ENCODE measurements around the gene RBX1. TPM values are rescaled to one million over a fixed set of nuclear protein-coding genes. Genes with fewer than 3 reads are reported as not detected.

RBX1 gene
- total and polyA plus RNA-seq, 2 experiments from 2014 or later = 31.7 to 340 TPM

DNA sequence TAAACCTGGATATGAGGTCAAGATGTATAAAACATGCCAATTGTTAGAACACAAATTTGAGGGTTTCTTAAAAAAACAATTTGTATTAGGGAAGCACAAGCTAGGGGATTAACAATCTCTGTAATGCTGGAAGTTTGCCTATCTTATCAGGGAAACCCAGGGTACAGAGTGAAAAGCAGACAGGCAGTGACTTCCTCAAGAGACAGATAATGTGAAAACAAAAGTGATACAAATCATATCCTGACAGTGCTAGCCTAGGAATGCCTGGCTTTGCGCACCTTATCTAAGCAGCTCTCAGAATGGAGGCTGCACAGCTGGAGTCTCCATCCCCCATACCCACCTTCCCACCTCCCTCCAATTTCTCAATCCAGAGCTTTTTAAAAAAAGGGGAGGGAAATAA is 22.5 kb upstream of the RBX1 start:
- no peaks in the 10 kb centered on the region for H3K79me2 ChIP-seq (replicated peaks; ENCODE audit: insufficient read depth)
- Mint-ChIP-seq H3K36me3 (ENCODE audit: low read depth) (peaks cover 17% of the 10 kb centered on the region), H3K4me3 (no peak overlapping the region), H3K9me3 (no peaks in the 10 kb centered on the region), H3K27ac (no peak overlapping the region), H3K4me1 (no peaks in the 10 kb centered on the region), H3K27me3 (ENCODE audit: insufficient read depth, low read depth, poor library complexity) (peaks cover 5% of the 10 kb centered on the region)
- H2AFZ ChIP-seq = no peak overlapping the region
- no peaks in the 10 kb centered on the region for H3F3A ChIP-seq (replicated peaks; ENCODE audit: low read depth)
- no peak overlapping the region for H3K27ac ChIP-seq (ENCODE audit: low read depth)
- H3K27me3 ChIP-seq (ENCODE audit: insufficient read depth) = no peaks in the 10 kb centered on the region
- DNase-seq (ENCODE audit: low spot score) (no peak), ATAC-seq (no peak)
- TF ChIP-seq POLR2AphosphoS5 (IDR thresholded peaks at IDR 0.05; ENCODE audit: low read depth) = no peak
- TF ChIP-seq ZNF462 (CRISPR knock-in tag; IDR thresholded peaks at IDR 0.05) = no peak
- no peak for TF ChIP-seq CTCF (conservative IDR thresholded peaks at IDR 0.05; ENCODE audit: low read depth in 2 of 2)
- TF ChIP-seq EZH2 (IDR thresholded peaks at IDR 0.05; ENCODE audit: low read depth, unreplicated experiment) = no peak
- no peak for TF ChIP-seq ZNF331 (CRISPR knock-in tag; IDR thresholded peaks at IDR 0.05; ENCODE audit: low read depth)
- TF ChIP-seq CREB1 (CRISPR knock-in tag; IDR thresholded peaks at IDR 0.05; ENCODE audit: low read depth) = no peak
- TF ChIP-seq NANOG (IDR thresholded peaks at IDR 0.05; ENCODE audit: borderline replicate concordance) = no peak
- no peak for TF ChIP-seq JUNB (IDR thresholded peaks at IDR 0.05; ENCODE audit: unreplicated experiment)
- no peak for TF ChIP-seq STAT1 (IDR thresholded peaks at IDR 0.05; ENCODE audit: unreplicated experiment)
- TF ChIP-seq, protein P1, sequence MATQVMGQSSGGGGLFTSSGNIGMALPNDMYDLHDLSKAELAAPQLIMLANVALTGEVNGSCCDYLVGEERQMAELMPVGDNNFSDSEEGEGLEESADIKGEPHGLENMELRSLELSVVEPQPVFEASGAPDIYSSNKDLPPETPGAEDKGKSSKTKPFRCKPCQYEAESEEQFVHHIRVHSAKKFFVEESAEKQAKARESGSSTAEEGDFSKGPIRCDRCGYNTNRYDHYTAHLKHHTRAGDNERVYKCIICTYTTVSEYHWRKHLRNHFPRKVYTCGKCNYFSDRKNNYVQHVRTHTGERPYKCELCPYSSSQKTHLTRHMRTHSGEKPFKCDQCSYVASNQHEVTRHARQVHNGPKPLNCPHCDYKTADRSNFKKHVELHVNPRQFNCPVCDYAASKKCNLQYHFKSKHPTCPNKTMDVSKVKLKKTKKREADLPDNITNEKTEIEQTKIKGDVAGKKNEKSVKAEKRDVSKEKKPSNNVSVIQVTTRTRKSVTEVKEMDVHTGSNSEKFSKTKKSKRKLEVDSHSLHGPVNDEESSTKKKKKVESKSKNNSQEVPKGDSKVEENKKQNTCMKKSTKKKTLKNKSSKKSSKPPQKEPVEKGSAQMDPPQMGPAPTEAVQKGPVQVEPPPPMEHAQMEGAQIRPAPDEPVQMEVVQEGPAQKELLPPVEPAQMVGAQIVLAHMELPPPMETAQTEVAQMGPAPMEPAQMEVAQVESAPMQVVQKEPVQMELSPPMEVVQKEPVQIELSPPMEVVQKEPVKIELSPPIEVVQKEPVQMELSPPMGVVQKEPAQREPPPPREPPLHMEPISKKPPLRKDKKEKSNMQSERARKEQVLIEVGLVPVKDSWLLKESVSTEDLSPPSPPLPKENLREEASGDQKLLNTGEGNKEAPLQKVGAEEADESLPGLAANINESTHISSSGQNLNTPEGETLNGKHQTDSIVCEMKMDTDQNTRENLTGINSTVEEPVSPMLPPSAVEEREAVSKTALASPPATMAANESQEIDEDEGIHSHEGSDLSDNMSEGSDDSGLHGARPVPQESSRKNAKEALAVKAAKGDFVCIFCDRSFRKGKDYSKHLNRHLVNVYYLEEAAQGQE (IDR thresholded peaks at IDR 0.05; ENCODE audit: unreplicated experiment) = no peak
- no peak for TF ChIP-seq ZNF114 (CRISPR knock-in tag; IDR thresholded peaks at IDR 0.05)
- no peak for TF ChIP-seq ETS1 (IDR thresholded peaks at IDR 0.05)
- no peak for TF ChIP-seq EZH2phosphoT487 (IDR thresholded peaks at IDR 0.05; ENCODE audit: unreplicated experiment)
- peaks cover 12% of the 10 kb centered on the region for H3K36me3 ChIP-seq (ENCODE audit: insufficient read depth)
- no peak overlapping the region for H3K4me3 ChIP-seq
- no peaks in the 10 kb centered on the region; the same call in 1 of the 2 replicates for H4K20me1 ChIP-seq (replicated peaks; ENCODE audit: insufficient read depth)
- no peaks in the 10 kb centered on the region for H3K9me2 ChIP-seq (ENCODE audit: insufficient read depth)
- H3K4me1 ChIP-seq (ENCODE audit: insufficient read depth) = no peaks in the 10 kb centered on the region
- no peak overlapping the region for H3K4me2 ChIP-seq
